GM12891 (cell line): ENCODE results near the gene ADD1.
A peak's percentile ranks its signal among the peaks of the same experiment; 100 is the strongest.

Source experiments
- PAX5 ChIP-seq: IDR thresholded peaks from 2 replicates; pipeline ENCODE4 v1.6.1; 2011; ENCODE audit warnings: low read length, moderate library complexity, mild to moderate bottlenecking; ENCODE audit not compliant: insufficient read depth, severe bottlenecking
- POLR2A ChIP-seq: IDR thresholded peaks from 2 replicates; pipeline ENCODE4 v1.6.1; 2011; ENCODE audit warnings: low read depth, low read length, control low read depth
- POLR2AphosphoS5 ChIP-seq: IDR thresholded peaks from 2 replicates; pipeline ENCODE4 v1.6.1; 2011; ENCODE audit warnings: low read depth, low read length, control low read depth
- POU2F2 ChIP-seq: IDR thresholded peaks from 2 replicates; pipeline ENCODE4 v1.6.1; 2011; ENCODE audit warnings: low read depth, mild to moderate bottlenecking, control low read depth, low read length, moderate library complexity
- SPI1 ChIP-seq: IDR thresholded peaks from 2 replicates; pipeline ENCODE4 v1.6.1; 2011; ENCODE audit warnings: low read depth, low read length, control low read depth
- TAF1 ChIP-seq: IDR thresholded peaks from 2 replicates; pipeline ENCODE4 v1.6.1; 2011; ENCODE audit warnings: low read depth, low read length, control low read depth

GRCh38 chr4:2929469-2929868 lies 85.8 kb downstream of the ADD1 start:
- TF ChIP-seq POLR2A (no peak), POLR2AphosphoS5 (0 out of 2 replicates have a peak, but pooled peaks have one; percentile 6), TAF1 (no peak), SPI1 (no peak), PAX5 (no peak), POU2F2 (no peak)
